Measurements from ENCODE around the gene MYBPC2. TPM values are rescaled to one million over a fixed set of nuclear protein-coding genes. Genes with fewer than 3 reads are reported as not detected.

The MYBPC2 gene
- total and polyA plus RNA-seq, 9 of the 15 experiments (the other 6 are each of a cell fraction or from before 2014, with no cell fraction given), result 0.01 to 0.14 (median 0.04) TPM; not detected in 6

DNA sequence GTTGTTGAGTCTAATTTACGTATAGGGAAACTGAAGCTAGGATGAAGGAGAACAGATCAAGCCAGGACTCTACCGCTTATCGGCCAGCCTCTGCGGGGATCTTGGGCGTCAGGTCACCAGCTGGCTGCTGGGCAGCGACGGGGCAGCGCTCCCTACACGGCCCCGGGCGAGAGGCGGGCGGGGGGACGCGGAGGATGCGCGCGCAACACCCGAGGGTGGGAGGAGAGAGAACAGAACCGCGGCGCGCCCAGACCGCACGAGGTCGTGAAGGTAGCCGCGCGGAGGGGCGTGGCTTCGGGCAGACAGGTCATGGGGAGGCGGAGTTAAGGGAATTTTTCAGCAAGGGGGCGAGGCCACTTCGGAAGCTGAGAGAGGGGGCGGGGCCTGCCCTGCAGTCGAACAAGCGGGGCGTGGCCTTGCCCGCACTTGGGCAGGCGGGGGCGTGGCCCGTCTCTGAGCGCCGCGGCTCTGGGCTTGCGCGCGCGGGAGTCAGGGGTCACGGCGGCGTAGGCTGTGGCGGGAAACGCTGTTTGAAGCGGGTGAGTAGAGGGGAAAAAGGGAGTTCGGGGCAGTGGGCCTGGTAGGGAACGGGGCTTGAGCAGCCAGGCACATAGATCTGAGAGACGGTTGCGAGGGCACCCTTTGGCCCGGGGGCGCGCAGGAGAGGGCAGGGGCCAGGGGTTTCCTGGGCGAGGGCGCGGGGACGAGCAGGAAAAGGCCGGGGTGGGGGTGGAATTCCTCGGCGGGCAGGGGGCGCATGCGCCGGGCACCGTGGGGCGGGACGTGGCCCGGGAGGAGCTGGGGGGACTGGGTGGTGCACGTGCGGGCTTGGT lies 48.6 kb upstream of the MYBPC2 start, which contains the start of gene POLD1 (continued):
- peak; percentile 46; the same call in 1 of the 2 replicates for TF ChIP-seq MXI1 (IDR thresholded peaks at IDR 0.05; ENCODE audit: low read depth, low read length)
- no peak for TF ChIP-seq KLF1 (tag; IDR thresholded peaks at IDR 0.05)
- TF ChIP-seq ZNF121 (CRISPR knock-in tag; conservative IDR thresholded peaks at IDR 0.05), result no peak
- peak; percentile 24; the same call in 1 of the 2 replicates for TF ChIP-seq NFIC (IDR thresholded peaks at IDR 0.05)
- no peak for TF ChIP-seq ETS2 (tag; IDR thresholded peaks at IDR 0.05; ENCODE audit: borderline replicate concordance, poor library complexity, severe bottlenecking)
- TF ChIP-seq, protein P1, sequence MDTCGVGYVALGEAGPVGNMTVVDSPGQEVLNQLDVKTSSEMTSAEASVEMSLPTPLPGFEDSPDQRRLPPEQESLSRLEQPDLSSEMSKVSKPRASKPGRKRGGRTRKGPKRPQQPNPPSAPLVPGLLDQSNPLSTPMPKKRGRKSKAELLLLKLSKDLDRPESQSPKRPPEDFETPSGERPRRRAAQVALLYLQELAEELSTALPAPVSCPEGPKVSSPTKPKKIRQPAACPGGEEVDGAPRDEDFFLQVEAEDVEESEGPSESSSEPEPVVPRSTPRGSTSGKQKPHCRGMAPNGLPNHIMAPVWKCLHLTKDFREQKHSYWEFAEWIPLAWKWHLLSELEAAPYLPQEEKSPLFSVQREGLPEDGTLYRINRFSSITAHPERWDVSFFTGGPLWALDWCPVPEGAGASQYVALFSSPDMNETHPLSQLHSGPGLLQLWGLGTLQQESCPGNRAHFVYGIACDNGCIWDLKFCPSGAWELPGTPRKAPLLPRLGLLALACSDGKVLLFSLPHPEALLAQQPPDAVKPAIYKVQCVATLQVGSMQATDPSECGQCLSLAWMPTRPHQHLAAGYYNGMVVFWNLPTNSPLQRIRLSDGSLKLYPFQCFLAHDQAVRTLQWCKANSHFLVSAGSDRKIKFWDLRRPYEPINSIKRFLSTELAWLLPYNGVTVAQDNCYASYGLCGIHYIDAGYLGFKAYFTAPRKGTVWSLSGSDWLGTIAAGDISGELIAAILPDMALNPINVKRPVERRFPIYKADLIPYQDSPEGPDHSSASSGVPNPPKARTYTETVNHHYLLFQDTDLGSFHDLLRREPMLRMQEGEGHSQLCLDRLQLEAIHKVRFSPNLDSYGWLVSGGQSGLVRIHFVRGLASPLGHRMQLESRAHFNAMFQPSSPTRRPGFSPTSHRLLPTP (IDR thresholded peaks at IDR 0.05; ENCODE audit: borderline replicate concordance, extremely low read depth, insufficient read length), result no peak
- TF ChIP-seq, protein P2, sequence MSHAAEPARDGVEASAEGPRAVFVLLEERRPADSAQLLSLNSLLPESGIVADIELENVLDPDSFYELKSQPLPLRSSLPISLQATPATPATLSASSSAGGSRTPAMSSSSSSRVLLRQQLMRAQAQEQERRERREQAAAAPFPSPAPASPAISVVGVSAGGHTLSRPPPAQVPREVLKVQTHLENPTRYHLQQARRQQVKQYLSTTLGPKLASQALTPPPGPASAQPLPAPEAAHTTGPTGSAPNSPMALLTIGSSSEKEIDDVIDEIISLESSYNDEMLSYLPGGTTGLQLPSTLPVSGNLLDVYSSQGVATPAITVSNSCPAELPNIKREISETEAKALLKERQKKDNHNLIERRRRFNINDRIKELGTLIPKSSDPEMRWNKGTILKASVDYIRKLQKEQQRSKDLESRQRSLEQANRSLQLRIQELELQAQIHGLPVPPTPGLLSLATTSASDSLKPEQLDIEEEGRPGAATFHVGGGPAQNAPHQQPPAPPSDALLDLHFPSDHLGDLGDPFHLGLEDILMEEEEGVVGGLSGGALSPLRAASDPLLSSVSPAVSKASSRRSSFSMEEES (CRISPR knock-in tag; IDR thresholded peaks at IDR 0.05), result no peak
- TF ChIP-seq, protein P3, sequence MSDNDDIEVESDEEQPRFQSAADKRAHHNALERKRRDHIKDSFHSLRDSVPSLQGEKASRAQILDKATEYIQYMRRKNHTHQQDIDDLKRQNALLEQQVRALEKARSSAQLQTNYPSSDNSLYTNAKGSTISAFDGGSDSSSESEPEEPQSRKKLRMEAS (CRISPR knock-in tag; IDR thresholded peaks at IDR 0.05), result peak; percentile 93
- TF ChIP-seq, protein P4, sequence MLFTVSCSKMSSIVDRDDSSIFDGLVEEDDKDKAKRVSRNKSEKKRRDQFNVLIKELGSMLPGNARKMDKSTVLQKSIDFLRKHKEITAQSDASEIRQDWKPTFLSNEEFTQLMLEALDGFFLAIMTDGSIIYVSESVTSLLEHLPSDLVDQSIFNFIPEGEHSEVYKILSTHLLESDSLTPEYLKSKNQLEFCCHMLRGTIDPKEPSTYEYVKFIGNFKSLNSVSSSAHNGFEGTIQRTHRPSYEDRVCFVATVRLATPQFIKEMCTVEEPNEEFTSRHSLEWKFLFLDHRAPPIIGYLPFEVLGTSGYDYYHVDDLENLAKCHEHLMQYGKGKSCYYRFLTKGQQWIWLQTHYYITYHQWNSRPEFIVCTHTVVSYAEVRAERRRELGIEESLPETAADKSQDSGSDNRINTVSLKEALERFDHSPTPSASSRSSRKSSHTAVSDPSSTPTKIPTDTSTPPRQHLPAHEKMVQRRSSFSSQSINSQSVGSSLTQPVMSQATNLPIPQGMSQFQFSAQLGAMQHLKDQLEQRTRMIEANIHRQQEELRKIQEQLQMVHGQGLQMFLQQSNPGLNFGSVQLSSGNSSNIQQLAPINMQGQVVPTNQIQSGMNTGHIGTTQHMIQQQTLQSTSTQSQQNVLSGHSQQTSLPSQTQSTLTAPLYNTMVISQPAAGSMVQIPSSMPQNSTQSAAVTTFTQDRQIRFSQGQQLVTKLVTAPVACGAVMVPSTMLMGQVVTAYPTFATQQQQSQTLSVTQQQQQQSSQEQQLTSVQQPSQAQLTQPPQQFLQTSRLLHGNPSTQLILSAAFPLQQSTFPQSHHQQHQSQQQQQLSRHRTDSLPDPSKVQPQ (CRISPR knock-in tag; IDR thresholded peaks at IDR 0.05; ENCODE audit: borderline replicate concordance), result no peak
- TF ChIP-seq, protein P5, sequence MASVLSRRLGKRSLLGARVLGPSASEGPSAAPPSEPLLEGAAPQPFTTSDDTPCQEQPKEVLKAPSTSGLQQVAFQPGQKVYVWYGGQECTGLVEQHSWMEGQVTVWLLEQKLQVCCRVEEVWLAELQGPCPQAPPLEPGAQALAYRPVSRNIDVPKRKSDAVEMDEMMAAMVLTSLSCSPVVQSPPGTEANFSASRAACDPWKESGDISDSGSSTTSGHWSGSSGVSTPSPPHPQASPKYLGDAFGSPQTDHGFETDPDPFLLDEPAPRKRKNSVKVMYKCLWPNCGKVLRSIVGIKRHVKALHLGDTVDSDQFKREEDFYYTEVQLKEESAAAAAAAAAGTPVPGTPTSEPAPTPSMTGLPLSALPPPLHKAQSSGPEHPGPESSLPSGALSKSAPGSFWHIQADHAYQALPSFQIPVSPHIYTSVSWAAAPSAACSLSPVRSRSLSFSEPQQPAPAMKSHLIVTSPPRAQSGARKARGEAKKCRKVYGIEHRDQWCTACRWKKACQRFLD (CRISPR knock-in tag; IDR thresholded peaks at IDR 0.05), result no peak
- peak; percentile 45; the same call in 1 of the 2 replicates for TF ChIP-seq ZFP1 (CRISPR knock-in tag; IDR thresholded peaks at IDR 0.05)
- TF ChIP-seq PHB2 (IDR thresholded peaks at IDR 0.05; ENCODE audit: low read depth), result no peak
- TF ChIP-seq NR2C2 (CRISPR knock-in tag; IDR thresholded peaks at IDR 0.05), result peak; percentile 97
- peak; percentile 99 for TF ChIP-seq NR2C2 (tag; IDR thresholded peaks at IDR 0.05)
- no peak for TF ChIP-seq ZKSCAN3 (CRISPR knock-in tag; IDR thresholded peaks at IDR 0.05)

All from K562 (cell line).